Immature natural killer cell (primary cell): Measurements from ENCODE around the gene DLG4. TPM values are rescaled to one million over a fixed set of nuclear protein-coding genes. Genes with fewer than 3 reads are reported as not detected.
A peak's percentile ranks its signal among the peaks of the same experiment; 100 is the strongest.
"Not testable (repeated sequence)": the region's sequence is repeated elsewhere in the genome, so short reads cannot be mapped to it uniquely, and the experiment has no call there.

Experiments used
- DNase-seq, 3 donors: peaks; one replicate each; pipeline ENCODE4 v3.0.0; 2022; ENCODE audit warnings: mixed read lengths in 1 of 3
- H3K27ac Mint-ChIP-seq, 6 donors: one replicate each; pipeline ENCODE4 v1.8.0; 2020; ENCODE audit warnings: mixed read lengths in 6 of 6, mild to moderate bottlenecking in 5 of 6, inconsistent platforms in 4 of 6, moderate library complexity in 3 of 6
- H3K27me3 Mint-ChIP-seq, 3 donors: one replicate each; pipeline ENCODE4 v1.8.0; 2020 to 2021; ENCODE audit warnings: low read depth in 3 of 3, mild to moderate bottlenecking in 3 of 3, mixed read lengths in 3 of 3, moderate library complexity in 3 of 3, inconsistent platforms in 1 of 3
- H3K36me3 Mint-ChIP-seq, 3 donors: one replicate each; pipeline ENCODE4 v1.8.0; 2020; ENCODE audit warnings: mixed read lengths in 3 of 3, inconsistent platforms in 2 of 3, mild to moderate bottlenecking in 2 of 3
- H3K4me1 Mint-ChIP-seq, 2 donors: one replicate each; pipeline ENCODE4 v1.8.0; 2020; ENCODE audit warnings: inconsistent platforms in 2 of 2, mild to moderate bottlenecking in 2 of 2, mixed read lengths in 2 of 2, moderate library complexity in 1 of 2
- H3K4me3 Mint-ChIP-seq, 5 donors: one replicate each; pipeline ENCODE4 v1.8.0; 2020; ENCODE audit warnings: mild to moderate bottlenecking in 5 of 5, mixed read lengths in 5 of 5, inconsistent platforms in 3 of 5, moderate library complexity in 3 of 5
- H3K9me3 Mint-ChIP-seq, 6 donors: one replicate each; pipeline ENCODE4 v1.8.0; 2020; ENCODE audit warnings: mild to moderate bottlenecking in 6 of 6, mixed read lengths in 6 of 6, inconsistent platforms in 4 of 6, moderate library complexity in 3 of 6
- polyA plus RNA-seq, 3 donors: library from polyadenylated mRNA; unstranded; fragments of 300-500 nt; fragmentation: Illumina TruSeq; gene quantifications; one replicate each; pipeline ENCODE4 v1.2.3, GENCODE V29; 2021

The DLG4 gene
- polyA plus RNA-seq, 3 donors from 2014 or later, result 0.36 TPM; not detected in 2

GRCh38 chr17:7175330-7175733 lies 44.3 kb downstream of the DLG4 start:
- Mint-ChIP-seq H3K27me3 (peaks cover 9% of the 10 kb centered on the region in 3 donors), H3K4me1 (peaks cover 10 to 11% of the 10 kb centered on the region in 2 donors), H3K36me3 (peaks cover 0 to 2% (median 0%) of the 10 kb centered on the region in 3 donors), H3K4me3 (no peak overlapping the region), H3K9me3 (peaks cover 2 to 7% (median 3%) of the 10 kb centered on the region in 6 donors), H3K27ac (no peak overlapping the region)
- no peak for DNase-seq

- H3K9me3 Mint-ChIP-seq, result peaks cover 2 to 11% (median 6%) of the 10 kb centered on the region in 6 donors
- H3K27ac Mint-ChIP-seq, result no peak overlapping the region
- peaks cover 10 to 11% of the 10 kb centered on the region in 2 donors for H3K4me1 Mint-ChIP-seq
- H3K36me3 Mint-ChIP-seq, result peaks cover 0 to 4% (median 0%) of the 10 kb centered on the region in 3 donors
- peaks cover 9 to 11% (median 9%) of the 10 kb centered on the region in 3 donors for H3K27me3 Mint-ChIP-seq
- no peak for DNase-seq
- H3K4me3 Mint-ChIP-seq, result no peak overlapping the region
Observed at GRCh38 chr17:7174603-7175326, 44.9 kb downstream of the DLG4 start.

- Mint-ChIP-seq H3K27ac (no peak overlapping the region), H3K27me3 (peaks cover 7 to 13% (median 7%) of the 10 kb centered on the region in 3 donors), H3K4me1 (peaks cover 10 to 11% of the 10 kb centered on the region in 2 donors), H3K9me3 (peaks cover 2 to 18% (median 8%) of the 10 kb centered on the region in 6 donors), H3K4me3 (peak overlapping the region in 1 of 5 donors; percentile 41), H3K36me3 (peaks cover 3 to 9% (median 4%) of the 10 kb centered on the region in 3 donors)
- peak; percentile 34 to 40 (median 39) for DNase-seq
Observed at GRCh38 chr17:7173687-7174602, 45.7 kb downstream of the DLG4 start.

GRCh38 chr17:7172522-7173191 lies 47.0 kb downstream of the DLG4 start:
- not testable (repeated sequence) for H3K27me3 Mint-ChIP-seq, DNase-seq, H3K36me3 Mint-ChIP-seq, H3K27ac Mint-ChIP-seq, H3K4me1 Mint-ChIP-seq
- H3K4me3 Mint-ChIP-seq, result peak overlapping the region in 1 of 5 donors; percentile 23
- peaks cover 2 to 24% (median 8%) of the 10 kb centered on the region in 6 donors for H3K9me3 Mint-ChIP-seq

GRCh38 chr17:7169565-7169908 lies 50.1 kb downstream of the DLG4 start:
- DNase-seq, H3K36me3 Mint-ChIP-seq, H3K27me3 Mint-ChIP-seq, H3K4me3 Mint-ChIP-seq, H3K4me1 Mint-ChIP-seq, H3K27ac Mint-ChIP-seq: not testable (repeated sequence)
- peaks cover 2 to 24% (median 8%) of the 10 kb centered on the region in 6 donors for H3K9me3 Mint-ChIP-seq

GRCh38 chr17:7168841-7169564 lies 50.6 kb downstream of the DLG4 start:
- H3K9me3 Mint-ChIP-seq, result peaks cover 2 to 24% (median 8%) of the 10 kb centered on the region in 6 donors
- H3K4me3 Mint-ChIP-seq, DNase-seq, H3K4me1 Mint-ChIP-seq, H3K27me3 Mint-ChIP-seq, H3K36me3 Mint-ChIP-seq, H3K27ac Mint-ChIP-seq: not testable (repeated sequence)

- Mint-ChIP-seq H3K27me3 (peaks cover 0 to 8% (median 4%) of the 10 kb centered on the region in 3 donors), H3K4me1 (no peaks in the 10 kb centered on the region), H3K36me3 (peaks cover 3 to 9% (median 4%) of the 10 kb centered on the region in 3 donors), H3K4me3 (no peak overlapping the region), H3K27ac (no peak overlapping the region), H3K9me3 (peaks cover 2 to 24% (median 8%) of the 10 kb centered on the region in 6 donors)
- no peak for DNase-seq
Observed at GRCh38 chr17:7167832-7168231, 51.8 kb downstream of the DLG4 start.

- no peak for DNase-seq
- H3K27me3 Mint-ChIP-seq, result peaks cover 0 to 8% (median 4%) of the 10 kb centered on the region in 3 donors
- H3K9me3 Mint-ChIP-seq, result peaks cover 2 to 24% (median 8%) of the 10 kb centered on the region in 6 donors
- H3K27ac Mint-ChIP-seq, result no peak overlapping the region
- peaks cover 3 to 9% (median 4%) of the 10 kb centered on the region in 3 donors for H3K36me3 Mint-ChIP-seq
- H3K4me3 Mint-ChIP-seq, result no peak overlapping the region
- H3K4me1 Mint-ChIP-seq, result no peaks in the 10 kb centered on the region
Observed at GRCh38 chr17:7166873-7167272, 52.8 kb downstream of the DLG4 start.

GRCh38 chr17:7159571-7159970 lies 60.1 kb downstream of the DLG4 start:
- not testable (repeated sequence) for H3K36me3 Mint-ChIP-seq, H3K27ac Mint-ChIP-seq, H3K4me1 Mint-ChIP-seq, H3K27me3 Mint-ChIP-seq, H3K9me3 Mint-ChIP-seq, H3K4me3 Mint-ChIP-seq, DNase-seq

- not testable (repeated sequence) for DNase-seq, H3K9me3 Mint-ChIP-seq, H3K4me3 Mint-ChIP-seq, H3K27ac Mint-ChIP-seq, H3K4me1 Mint-ChIP-seq, H3K27me3 Mint-ChIP-seq, H3K36me3 Mint-ChIP-seq
Observed at GRCh38 chr17:7158424-7158823, 61.2 kb downstream of the DLG4 start.

- no peak for DNase-seq
- Mint-ChIP-seq H3K27ac (no peak overlapping the region), H3K9me3 (no peaks in the 10 kb centered on the region), H3K27me3 (peaks cover 4 to 8% (median 6%) of the 10 kb centered on the region in 3 donors), H3K36me3 (no peaks in the 10 kb centered on the region), H3K4me3 (no peak overlapping the region), H3K4me1 (no peaks in the 10 kb centered on the region)
Observed at GRCh38 chr17:7156342-7156940, 63.2 kb downstream of the DLG4 start.

- H3K4me3 Mint-ChIP-seq, result no peak overlapping the region
- H3K27me3 Mint-ChIP-seq, result peaks cover 2 to 4% (median 2%) of the 10 kb centered on the region in 3 donors
- H3K4me1 Mint-ChIP-seq, result no peaks in the 10 kb centered on the region
- no peaks in the 10 kb centered on the region for H3K9me3 Mint-ChIP-seq
- H3K27ac Mint-ChIP-seq, result no peak overlapping the region
- no peak for DNase-seq
- H3K36me3 Mint-ChIP-seq, result no peaks in the 10 kb centered on the region
Observed at GRCh38 chr17:7147772-7148171, 71.9 kb downstream of the DLG4 start.

- no peak overlapping the region for H3K4me3 Mint-ChIP-seq
Observed at GRCh38 chr17:7146115-7146514, 73.5 kb downstream of the DLG4 start.

More at GRCh38 chr17:7146115-7146514, 73.5 kb downstream of the DLG4 start:
- H3K27me3 Mint-ChIP-seq, result peaks cover 0 to 9% (median 2%) of the 10 kb centered on the region in 3 donors
- H3K4me1 Mint-ChIP-seq, result no peaks in the 10 kb centered on the region
- H3K9me3 Mint-ChIP-seq, result no peaks in the 10 kb centered on the region
- H3K36me3 Mint-ChIP-seq, result no peaks in the 10 kb centered on the region
- no peak for DNase-seq
- no peak overlapping the region for H3K27ac Mint-ChIP-seq
